A549 (cell line): ENCODE data around the gene XPC. TPM values are rescaled to one million over a fixed set of nuclear protein-coding genes. Genes with fewer than 3 reads are reported as not detected.

Experiments
- ATAC-seq, 2 experiments: fragments of 200-7000 bp in 1 of 2; fragments of >200 bp in 1 of 2; cut with Nextera tagmentation in 1 of 2; cut with Tn5 transposase in 1 of 2; 3 replicates each; pipeline versions ENCODE4 v1.8.0 to v1.9.1; 2018 to 2020; ENCODE audit warnings: mild to moderate bottlenecking in 1 of 2, moderate library complexity in 1 of 2
- CTCF ChIA-PET: fragments of 300-600 bp; sonication (Branson Sonifier 250); formaldehyde crosslinking; extraction: SDS; loops from one replicate; lab custom pipeline; 2021; ENCODE audit warnings: antibody characterized with exemption, inconsistent platforms; lab: Yijun Ruan, JAX
- POLR2A ChIA-PET: fragments of 350-600 bp; formaldehyde crosslinking; extraction: SDS; loops from one replicate; lab custom pipeline; 2021; ENCODE audit warnings: antibody characterized with exemption, inconsistent platforms; lab: Yijun Ruan, JAX
- DNase-seq, 2 experiments: peaks; one replicate each; pipeline versions ENCODE4 v3.0.0 to v3.0.0-alpha.2; 2011 to 2016; ENCODE audit warnings: low read depth in 1 of 2, low spot score in 1 of 2
- FAIRE-seq: peaks from 2 replicates; lab custom pipeline; 2011; peaks lifted over from hg19 to GRCh38; lab: Jason Lieb, UNC
- H3K27ac ChIP-seq, 2 experiments: fragments of >200 bp; sonication (Bioruptor Twin); formaldehyde crosslinking; 3 replicates each; pipeline ENCODE4 v1.5.1; 2016 to 2017
- H3K4me1 ChIP-seq: fragments of >200 bp; sonication (Bioruptor Twin); formaldehyde crosslinking; 3 replicates; pipeline ENCODE4 v1.6.1; 2016
- H3K4me2 ChIP-seq: fragments of >200 bp; sonication (Bioruptor Twin); formaldehyde crosslinking; 3 replicates; pipeline ENCODE4 v1.6.1; 2016
- H3K4me3 ChIP-seq: fragments of >200 bp; sonication (Bioruptor Twin); formaldehyde crosslinking; 3 replicates; pipeline ENCODE4 v1.5.1; 2016
- H3K9me3 ChIP-seq: fragments of >200 bp; sonication (Bioruptor Twin); formaldehyde crosslinking; 3 replicates; pipeline ENCODE4 v1.6.1; 2016
- ATOH8 ChIP-seq: fragments of 250-450 bp; sonication (Bioruptor Pico); IDR thresholded peaks from 2 replicates; pipeline ENCODE4 v1.5.0; 2020; ENCODE audit warnings: low read depth, mild to moderate bottlenecking, moderate library complexity
- CBX8 ChIP-seq: fragments of 200-600 bp; sonication (generic); IDR thresholded peaks from 2 replicates; pipeline ENCODE4 v1.6.1; 2016
- CEBPB ChIP-seq, 2 experiments: fragments of >200 bp in 1 of 2; sonication (Bioruptor Twin) in 1 of 2; formaldehyde crosslinking in 1 of 2; IDR thresholded peaks; 2 replicates each; pipeline ENCODE4 v1.6.1; 2012 to 2016
- EHF ChIP-seq: fragments of 250-450 bp; sonication (Bioruptor Pico); IDR thresholded peaks from 2 replicates; pipeline ENCODE4 v1.5.0; 2020; ENCODE audit warnings: mild to moderate bottlenecking
- EHMT2 ChIP-seq: fragments of 200-600 bp; sonication (generic); IDR thresholded peaks from 2 replicates; pipeline ENCODE4 v1.6.1; 2016; ENCODE audit warnings: antibody characterized with exemption, low read depth, mild to moderate bottlenecking, moderate library complexity
- ESRRA ChIP-seq: fragments of 150-350 bp; IDR thresholded peaks from 2 replicates; pipeline ENCODE4 v1.6.1; 2014; ENCODE audit warnings: mild to moderate bottlenecking, low read length, borderline replicate concordance
- HDAC2 ChIP-seq: fragments of 200-600 bp; sonication (generic); IDR thresholded peaks from 2 replicates; pipeline ENCODE4 v1.6.1; 2016
- HMGXB4 ChIP-seq: fragments of 250-450 bp; sonication (Bioruptor Pico); IDR thresholded peaks from 2 replicates; pipeline ENCODE4 v1.5.0; 2021; ENCODE audit warnings: mild to moderate bottlenecking, moderate library complexity, borderline replicate concordance
- HOXB13 ChIP-seq: fragments of 250-450 bp; sonication (Bioruptor Pico); IDR thresholded peaks from 2 replicates; pipeline ENCODE4 v1.5.0; 2020; ENCODE audit warnings: low read depth, mild to moderate bottlenecking, moderate library complexity
- HOXB5 ChIP-seq: fragments of 250-450 bp; sonication (Bioruptor Pico); IDR thresholded peaks from 2 replicates; pipeline ENCODE4 v1.5.0; 2020; ENCODE audit warnings: mild to moderate bottlenecking, moderate library complexity
- PHF8 ChIP-seq: fragments of 200-600 bp; sonication (generic); IDR thresholded peaks from 2 replicates; pipeline ENCODE4 v1.6.1; 2016; ENCODE audit warnings: low read depth, mild to moderate bottlenecking, antibody characterized with exemption, moderate library complexity, borderline replicate concordance
- POLR2A ChIP-seq: IDR thresholded peaks from 2 replicates; pipeline ENCODE4 v1.6.1; 2012; ENCODE audit warnings: mild to moderate bottlenecking, low read length
- RCOR1 ChIP-seq: fragments of 150-350 bp; IDR thresholded peaks from 2 replicates; pipeline ENCODE4 v1.6.1; 2014; ENCODE audit warnings: antibody characterized with exemption, low read length, low read depth
- SMC3 ChIP-seq: fragments of >200 bp; sonication (Bioruptor Twin); formaldehyde crosslinking; IDR thresholded peaks from 3 replicates; pipeline ENCODE4 v1.6.1; 2018; ENCODE audit warnings: inconsistent platforms
- TFCP2L1 ChIP-seq: fragments of 250-450 bp; sonication (Bioruptor Pico); IDR thresholded peaks from 2 replicates; pipeline ENCODE4 v1.5.0; 2021; ENCODE audit warnings: mild to moderate bottlenecking
- TP53 ChIP-seq: fragments of 250-450 bp; sonication (Bioruptor Pico); IDR thresholded peaks from 2 replicates; pipeline ENCODE4 v1.5.0; 2021; ENCODE audit warnings: mild to moderate bottlenecking, moderate library complexity
- ZC3H11A ChIP-seq: fragments of 450-650 bp; IDR thresholded peaks from 2 replicates; pipeline ENCODE4 v1.6.1; 2014; ENCODE audit warnings: antibody characterized with exemption, mild to moderate bottlenecking
- ZNF302 ChIP-seq: fragments of 250-450 bp; sonication (Bioruptor Pico); IDR thresholded peaks from 2 replicates; pipeline ENCODE4 v1.9.0; 2021; ENCODE audit warnings: inconsistent platforms, mild to moderate bottlenecking, moderate library complexity
- ZSCAN20 ChIP-seq: fragments of 250-450 bp; sonication (Bioruptor Pico); IDR thresholded peaks from 2 replicates; pipeline ENCODE4 v1.8.0; 2022; ENCODE audit warnings: mild to moderate bottlenecking, moderate library complexity
- WGBS: methylation state at CpG from one replicate; pipeline ENCODE4 v1.1.6; 2017; ENCODE audit errors: missing lambda C conversion rate; 5-methylcytosine and 5-hydroxymethylcytosine counted together
- polyA plus RNA-seq, 4 experiments: library from polyadenylated mRNA; depleted of rRNA in 3 of 4; stranded (reverse); fragments of >200 nt; fragmentation: RNase III in 1 of 4; extraction: RNeasy Plus Mini Kit Qiagen cat#74134 plus additional on column Dnase treatment in 1 of 4; gene quantifications; 2 replicates in 3 of 4; 3 replicates in 1 of 4; pipeline ENCODE4 v1.2.3, GENCODE V29; 2011 to 2017
- TF ChIP-seq, protein P1 (sequence below): fragments of >200 bp; sonication (Bioruptor Twin); formaldehyde crosslinking; IDR thresholded peaks from 2 replicates; pipeline ENCODE4 v1.6.1; 2016
- TF ChIP-seq, protein P2 (sequence below): fragments of >200 bp; sonication (Bioruptor Twin); formaldehyde crosslinking; IDR thresholded peaks from 3 replicates; pipeline ENCODE4 v1.5.1; 2016
- TF ChIP-seq, protein P3 (sequence below): fragments of 150-350 bp; IDR thresholded peaks from 2 replicates; pipeline ENCODE4 v1.6.1; 2014; ENCODE audit warnings: low read depth, mild to moderate bottlenecking, low read length
- TF ChIP-seq, protein P4 (sequence below): IDR thresholded peaks from 2 replicates; pipeline ENCODE4 v1.6.1; 2012
- TF ChIP-seq, protein P5 (sequence below): IDR thresholded peaks from 2 replicates; pipeline ENCODE4 v1.6.1; 2012

Gene XPC
- polyA plus RNA-seq, 2 of the 4 experiments (the other 2 are of a cell fraction), result 35.4 to 36.3 TPM

DNA sequence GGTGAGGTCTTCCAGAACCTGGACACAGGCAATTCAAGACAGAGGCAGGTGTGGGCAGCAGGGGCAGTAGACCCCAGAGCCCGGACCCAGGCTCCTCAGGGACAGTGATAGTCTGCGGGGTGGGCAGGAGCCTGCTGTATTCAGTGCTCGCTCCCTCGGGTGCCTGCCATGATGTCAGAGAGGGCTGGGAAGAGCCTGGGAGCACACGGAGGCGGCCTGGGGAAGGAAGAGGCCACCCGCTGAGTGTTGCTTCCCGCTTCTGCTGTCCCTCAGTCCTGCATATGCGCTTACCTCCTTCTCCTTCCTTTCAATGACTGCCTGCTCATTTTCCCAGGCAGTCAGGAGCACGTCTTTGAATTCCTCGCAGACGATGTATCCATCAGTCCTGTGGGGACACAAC lies 30.8 kb downstream of the XPC start:
- no peak for ATAC-seq
- CTCF ChIA-PET, result interaction anchor here (2.9 kb wide), 1 partner anchor 28 kb away, joined by 10 read pairs; no protein-coding TSS in a partner anchor
- TF ChIP-seq ZSCAN20 (no peak), TP53 (CRISPR knock-in tag) (no peak), EHMT2 (no peak), ESRRA (no peak), HDAC2 (no peak), ZNF302 (CRISPR knock-in tag) (no peak), CEBPB (IDR thresholded peaks at IDR 0.05) (no peak), HOXB13 (CRISPR knock-in tag) (no peak), TFCP2L1 (no peak), CBX8 (no peak), POLR2A (no peak), EHF (CRISPR knock-in tag) (no peak), PHF8 (no peak), RCOR1 (no peak)
- TF ChIP-seq, protein P1, sequence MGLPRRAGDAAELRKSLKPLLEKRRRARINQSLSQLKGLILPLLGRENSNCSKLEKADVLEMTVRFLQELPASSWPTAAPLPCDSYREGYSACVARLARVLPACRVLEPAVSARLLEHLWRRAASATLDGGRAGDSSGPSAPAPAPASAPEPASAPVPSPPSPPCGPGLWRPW, result no peak
- POLR2A ChIA-PET, result interaction anchor here (1.7 kb wide), 1 partner anchor 31 kb away, joined by 4 read pairs; the partner anchor contains the start of gene LSM3
- 90% methylated on average over 12 of the region's 12 CpGs for WGBS
- H3K4me2 ChIP-seq, result no peak overlapping the region
- no peak for DNase-seq
- H3K9me3 ChIP-seq, result no peaks in the 10 kb centered on the region
- H3K4me1 ChIP-seq, result peaks cover 31% of the 10 kb centered on the region
- H3K4me3 ChIP-seq, result no peak overlapping the region
- no peak for FAIRE-seq
- no peak overlapping the region for H3K27ac ChIP-seq

DNA sequence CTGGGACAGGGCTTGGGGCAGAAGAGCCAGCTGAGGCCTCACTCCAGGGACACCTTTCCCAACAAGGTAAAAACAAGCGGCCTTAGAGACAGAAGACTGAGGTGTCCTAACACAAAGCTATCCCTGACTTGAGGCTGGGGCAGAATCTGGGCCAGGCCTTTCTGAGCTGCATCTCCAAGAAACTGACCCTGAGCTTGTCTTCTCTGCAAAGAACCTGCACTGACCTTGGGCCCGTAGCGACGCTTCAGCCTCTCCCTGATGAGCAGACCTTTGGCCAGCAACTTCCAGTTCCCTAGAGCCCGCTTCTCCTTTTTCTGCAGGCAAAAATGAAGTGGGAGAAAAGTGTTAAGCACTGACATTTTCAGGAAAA lies 31.4 kb downstream of the XPC start:
- 97% methylated on average over 5 of the region's 5 CpGs for WGBS
- peaks cover 31% of the 10 kb centered on the region for H3K4me1 ChIP-seq
- no peak for ATAC-seq
- TF ChIP-seq SMC3 (no peak), ZC3H11A (no peak), ESRRA (no peak), HMGXB4 (CRISPR knock-in tag) (no peak), ATOH8 (CRISPR knock-in tag) (no peak), HOXB5 (CRISPR knock-in tag) (no peak), HOXB13 (CRISPR knock-in tag) (no peak), EHF (CRISPR knock-in tag) (no peak)
- TF ChIP-seq, protein P2, sequence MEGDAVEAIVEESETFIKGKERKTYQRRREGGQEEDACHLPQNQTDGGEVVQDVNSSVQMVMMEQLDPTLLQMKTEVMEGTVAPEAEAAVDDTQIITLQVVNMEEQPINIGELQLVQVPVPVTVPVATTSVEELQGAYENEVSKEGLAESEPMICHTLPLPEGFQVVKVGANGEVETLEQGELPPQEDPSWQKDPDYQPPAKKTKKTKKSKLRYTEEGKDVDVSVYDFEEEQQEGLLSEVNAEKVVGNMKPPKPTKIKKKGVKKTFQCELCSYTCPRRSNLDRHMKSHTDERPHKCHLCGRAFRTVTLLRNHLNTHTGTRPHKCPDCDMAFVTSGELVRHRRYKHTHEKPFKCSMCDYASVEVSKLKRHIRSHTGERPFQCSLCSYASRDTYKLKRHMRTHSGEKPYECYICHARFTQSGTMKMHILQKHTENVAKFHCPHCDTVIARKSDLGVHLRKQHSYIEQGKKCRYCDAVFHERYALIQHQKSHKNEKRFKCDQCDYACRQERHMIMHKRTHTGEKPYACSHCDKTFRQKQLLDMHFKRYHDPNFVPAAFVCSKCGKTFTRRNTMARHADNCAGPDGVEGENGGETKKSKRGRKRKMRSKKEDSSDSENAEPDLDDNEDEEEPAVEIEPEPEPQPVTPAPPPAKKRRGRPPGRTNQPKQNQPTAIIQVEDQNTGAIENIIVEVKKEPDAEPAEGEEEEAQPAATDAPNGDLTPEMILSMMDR, result no peak
- TF ChIP-seq, protein P3, sequence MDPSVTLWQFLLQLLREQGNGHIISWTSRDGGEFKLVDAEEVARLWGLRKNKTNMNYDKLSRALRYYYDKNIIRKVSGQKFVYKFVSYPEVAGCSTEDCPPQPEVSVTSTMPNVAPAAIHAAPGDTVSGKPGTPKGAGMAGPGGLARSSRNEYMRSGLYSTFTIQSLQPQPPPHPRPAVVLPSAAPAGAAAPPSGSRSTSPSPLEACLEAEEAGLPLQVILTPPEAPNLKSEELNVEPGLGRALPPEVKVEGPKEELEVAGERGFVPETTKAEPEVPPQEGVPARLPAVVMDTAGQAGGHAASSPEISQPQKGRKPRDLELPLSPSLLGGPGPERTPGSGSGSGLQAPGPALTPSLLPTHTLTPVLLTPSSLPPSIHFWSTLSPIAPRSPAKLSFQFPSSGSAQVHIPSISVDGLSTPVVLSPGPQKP, result no peak
- TF ChIP-seq, protein P4, sequence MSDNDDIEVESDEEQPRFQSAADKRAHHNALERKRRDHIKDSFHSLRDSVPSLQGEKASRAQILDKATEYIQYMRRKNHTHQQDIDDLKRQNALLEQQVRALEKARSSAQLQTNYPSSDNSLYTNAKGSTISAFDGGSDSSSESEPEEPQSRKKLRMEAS, result no peak
- TF ChIP-seq, protein P1, result no peak
- TF ChIP-seq, protein P5, sequence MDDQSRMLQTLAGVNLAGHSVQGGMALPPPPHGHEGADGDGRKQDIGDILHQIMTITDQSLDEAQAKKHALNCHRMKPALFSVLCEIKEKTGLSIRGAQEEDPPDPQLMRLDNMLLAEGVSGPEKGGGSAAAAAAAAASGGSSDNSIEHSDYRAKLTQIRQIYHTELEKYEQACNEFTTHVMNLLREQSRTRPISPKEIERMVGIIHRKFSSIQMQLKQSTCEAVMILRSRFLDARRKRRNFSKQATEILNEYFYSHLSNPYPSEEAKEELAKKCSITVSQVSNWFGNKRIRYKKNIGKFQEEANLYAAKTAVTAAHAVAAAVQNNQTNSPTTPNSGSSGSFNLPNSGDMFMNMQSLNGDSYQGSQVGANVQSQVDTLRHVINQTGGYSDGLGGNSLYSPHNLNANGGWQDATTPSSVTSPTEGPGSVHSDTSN, result no peak
- no peaks in the 10 kb centered on the region for H3K9me3 ChIP-seq
- H3K27ac ChIP-seq, result no peak overlapping the region
- no peak for FAIRE-seq
- H3K4me3 ChIP-seq, result no peak overlapping the region
- CTCF ChIA-PET, result interaction anchor here (1.2 to 2.3 kb wide), 3 partner anchors 15 to 322 kb away, joined by 3 to 9 read pairs (median 6); partner anchors contain the start of genes CHCHD4 and TMEM43
- POLR2A ChIA-PET, result interaction anchor here (3.0 kb wide), 1 partner anchor 31 kb away, joined by 31 read pairs; the partner anchor contains the start of genes LSM3 and XPC
- no peak overlapping the region for H3K4me2 ChIP-seq
- DNase-seq, result no peak
